CD1c-positive myeloid dendritic cell (primary cell): ENCODE results near the gene TERT.
"Not testable (repeated sequence)": the region's sequence is repeated elsewhere in the genome, so short reads cannot be mapped to it uniquely, and the experiment has no call there.

ENCODE experiments used
- DNase-seq: peaks from one replicate; pipeline ENCODE4 v3.0.0-alpha.2; 2016; ENCODE audit errors: extremely low spot score

TERT gene

DNA sequence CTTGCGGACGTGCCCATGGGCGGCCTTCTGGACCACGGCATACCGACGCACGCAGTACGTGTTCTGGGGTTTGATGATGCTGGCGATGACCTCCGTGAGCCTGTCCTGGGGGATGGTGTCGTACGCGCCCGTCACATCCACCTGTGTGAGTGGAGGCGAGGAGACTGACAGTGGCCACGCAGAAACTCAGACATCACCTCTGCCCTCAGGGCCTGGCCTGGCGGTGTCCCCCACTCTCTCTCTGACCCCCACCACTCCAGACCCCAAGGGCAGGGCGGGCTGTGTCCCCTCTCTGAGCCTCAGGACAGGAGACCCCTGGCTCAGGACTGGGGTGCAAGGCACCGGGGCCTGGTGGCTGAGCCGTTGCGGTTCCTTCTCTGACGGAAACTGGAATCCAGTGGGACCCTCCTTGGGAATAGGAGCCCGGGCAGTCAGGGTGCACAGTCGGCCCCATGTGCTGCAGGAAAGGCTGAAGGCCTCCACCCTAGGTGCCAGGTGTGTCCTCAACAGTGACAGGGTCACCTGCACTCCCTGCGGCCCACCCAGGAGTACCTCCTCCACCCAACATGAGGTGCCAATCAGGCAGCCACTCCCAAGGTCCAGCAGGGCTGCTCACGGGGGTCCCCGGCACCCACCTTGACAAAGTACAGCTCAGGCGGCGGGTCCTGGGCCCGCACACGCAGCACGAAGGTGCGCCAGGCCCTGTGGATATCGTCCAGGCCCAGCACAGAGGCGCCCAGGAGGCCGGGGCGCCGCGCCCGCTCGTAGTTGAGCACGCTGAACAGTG lies 16.0 kb downstream of the TERT start:
- no peak for DNase-seq

DNA sequence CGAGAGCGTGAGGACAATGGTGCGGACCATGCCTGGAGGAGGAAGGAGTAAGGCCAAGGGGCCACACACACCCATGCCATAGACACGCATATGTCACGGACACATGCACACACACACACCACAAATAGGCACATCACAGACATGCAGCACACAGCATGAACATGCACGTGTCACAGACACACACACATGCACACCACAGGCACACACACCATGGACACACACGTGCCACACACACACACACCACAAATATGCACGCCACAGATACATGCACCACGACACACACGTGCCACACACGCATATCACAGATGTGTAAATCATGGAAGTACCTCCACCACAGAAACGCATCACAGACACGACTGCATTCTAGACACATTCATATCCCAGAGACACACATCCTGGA lies 16.7 kb downstream of the TERT start:
- no peak for DNase-seq

DNA sequence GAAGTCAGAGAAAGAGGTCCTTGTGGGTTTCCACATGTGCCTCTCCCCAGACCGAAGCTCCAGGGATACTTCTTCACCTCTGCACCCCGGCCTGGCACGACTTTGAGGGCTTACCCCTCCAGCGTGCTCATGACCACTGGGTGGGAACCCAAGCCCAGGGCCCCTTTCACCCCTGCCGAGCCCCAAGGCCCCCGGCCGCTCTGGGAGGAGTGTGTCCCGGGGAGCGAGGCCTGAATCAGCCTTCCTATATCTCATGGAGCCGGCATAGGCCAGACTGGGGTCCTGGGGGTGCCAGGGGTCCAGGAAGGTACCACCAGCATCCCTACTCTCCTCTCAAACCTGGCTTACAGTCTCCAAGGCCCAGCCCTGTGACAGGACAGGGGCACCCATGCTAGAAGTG lies 17.1 kb downstream of the TERT start:
- no peak for DNase-seq

DNA sequence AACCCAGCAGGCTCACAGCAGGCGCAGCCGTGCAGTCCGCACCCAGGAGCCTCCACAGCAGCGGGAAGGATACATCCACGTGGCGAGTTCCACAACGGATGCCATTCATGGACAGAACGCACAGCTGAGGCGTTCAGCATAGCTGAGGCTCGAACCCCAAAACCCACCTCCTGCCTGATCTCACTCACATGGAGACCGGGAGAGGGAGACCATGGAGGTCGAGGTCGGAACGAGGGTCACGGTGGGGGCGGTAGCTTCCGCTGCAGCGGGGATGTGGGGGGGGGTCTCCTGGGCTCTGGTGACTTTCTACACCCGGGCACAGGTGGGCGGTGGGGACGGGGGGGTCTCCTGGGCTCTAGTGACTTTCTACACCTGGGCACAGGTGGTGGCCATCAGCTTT lies 17.5 kb downstream of the TERT start:
- no peak for DNase-seq

DNA sequence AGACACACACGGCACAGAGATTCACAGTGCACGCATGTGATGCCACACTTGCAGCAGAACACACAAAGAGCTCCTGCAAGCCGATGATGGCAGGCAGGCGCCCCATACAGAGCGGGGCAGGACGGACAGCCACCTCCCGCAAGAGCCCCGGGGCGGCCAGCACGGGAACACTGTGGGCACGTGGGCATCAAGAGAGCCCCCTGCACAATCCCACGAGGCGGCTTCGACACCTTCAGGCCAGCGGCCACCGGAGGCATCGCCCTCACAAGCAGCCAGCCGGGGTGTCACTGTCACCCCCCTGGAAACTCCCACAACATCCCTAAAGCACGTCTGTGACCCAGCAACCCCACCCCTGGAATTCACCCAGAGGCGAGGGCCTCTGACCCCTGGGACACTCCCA lies 17.9 kb downstream of the TERT start:
- no peak for DNase-seq

DNA sequence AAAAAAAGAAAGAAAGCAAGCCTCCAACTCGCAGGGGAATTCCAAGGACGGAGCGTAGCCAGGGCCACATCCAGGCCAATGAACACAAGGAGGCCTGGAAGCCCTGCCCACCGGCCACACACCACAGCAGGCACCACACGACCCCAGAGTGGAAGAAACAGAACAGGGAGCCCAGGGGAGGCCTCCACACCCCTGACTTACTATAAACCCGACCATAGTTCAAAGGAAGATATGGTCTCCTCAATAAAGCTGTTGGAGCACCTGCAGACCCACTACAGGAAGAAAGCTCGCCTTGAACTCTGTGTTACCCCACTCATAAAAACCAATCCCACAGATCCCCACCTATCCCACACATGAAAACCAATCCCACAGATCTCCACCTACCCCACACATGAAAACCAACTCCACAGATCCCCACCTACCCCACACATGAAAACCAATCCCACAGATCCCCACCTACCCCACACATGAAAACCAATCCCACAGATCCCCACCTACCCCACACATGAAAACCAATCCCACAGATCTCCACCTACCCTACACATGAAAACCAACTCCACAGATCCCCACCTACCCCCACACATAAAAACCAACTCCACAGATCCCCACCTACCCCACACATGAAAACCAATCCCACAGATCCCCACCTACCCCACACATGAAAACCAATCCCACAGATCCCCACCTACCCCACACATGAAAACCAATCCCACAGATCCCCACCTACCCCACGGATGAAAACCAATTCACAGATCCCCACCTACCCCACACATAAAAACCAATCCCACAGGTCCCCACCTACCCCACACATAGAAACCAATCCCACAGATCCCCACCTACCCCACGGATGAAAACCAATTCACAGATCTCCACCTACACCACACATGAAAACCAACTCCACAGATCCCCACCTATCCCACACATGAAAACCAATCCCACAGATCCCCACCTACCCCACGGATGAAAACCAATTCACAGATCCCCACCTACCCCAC lies 19.2 kb downstream of the TERT start:
- DNase-seq: not testable (repeated sequence)

DNA sequence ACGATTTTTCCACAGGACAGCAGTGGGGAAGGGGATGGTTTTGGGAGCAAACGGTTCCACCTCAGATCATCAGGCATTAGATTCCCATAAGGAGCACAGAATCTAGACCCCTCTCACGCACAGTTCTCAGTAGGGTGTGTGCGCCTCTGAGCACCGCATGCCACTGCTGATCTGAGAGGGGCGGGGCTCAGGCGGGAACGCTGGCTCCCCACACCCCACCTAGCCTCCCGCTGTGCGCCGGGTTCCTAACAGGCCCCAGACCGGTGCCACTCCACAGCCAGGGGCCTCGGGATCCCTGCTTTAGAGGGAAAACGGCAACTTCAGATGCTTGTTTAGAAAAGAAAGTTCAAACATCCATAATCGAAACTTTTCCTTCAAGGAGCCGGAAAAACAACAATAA lies 20.4 kb downstream of the TERT start:
- no peak for DNase-seq

DNA sequence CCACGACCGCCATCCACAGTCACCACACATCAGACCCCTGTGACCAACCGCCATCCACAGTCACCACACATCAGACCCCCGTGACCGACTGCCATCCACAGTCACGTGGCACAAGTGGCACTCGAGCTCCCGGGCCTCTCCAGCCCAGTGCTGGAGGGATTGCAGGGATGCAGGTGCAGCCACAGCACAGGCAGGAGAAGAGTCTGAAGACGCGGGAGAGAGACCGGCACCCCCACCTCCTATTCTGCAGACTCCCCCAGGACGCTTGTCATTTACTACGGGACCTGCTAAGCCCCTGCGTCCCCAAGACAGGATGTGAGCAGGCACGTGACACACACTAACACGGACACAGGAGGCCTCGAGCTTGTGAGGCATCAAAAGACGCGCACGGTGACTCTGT lies 21.1 kb downstream of the TERT start:
- DNase-seq: no peak

DNA sequence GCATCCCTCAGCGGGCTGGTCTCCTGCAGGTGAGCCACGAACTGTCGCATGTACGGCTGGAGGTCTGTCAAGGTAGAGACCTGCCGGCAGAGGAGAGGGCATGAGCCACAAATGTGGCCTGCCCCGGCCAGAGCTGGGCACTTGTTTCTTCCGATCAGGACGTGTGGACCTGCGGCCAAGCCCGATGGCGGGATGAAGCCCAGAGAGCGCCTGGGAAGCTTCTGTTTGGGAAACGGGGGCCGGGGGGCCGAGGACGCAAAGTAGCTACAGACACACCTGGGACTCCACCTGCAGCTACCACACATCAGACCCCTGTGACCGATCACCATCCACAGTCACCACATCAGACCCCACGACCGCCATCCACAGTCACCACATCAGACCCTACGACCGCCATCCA lies 22.7 kb downstream of the TERT start:
- DNase-seq: no peak

DNA sequence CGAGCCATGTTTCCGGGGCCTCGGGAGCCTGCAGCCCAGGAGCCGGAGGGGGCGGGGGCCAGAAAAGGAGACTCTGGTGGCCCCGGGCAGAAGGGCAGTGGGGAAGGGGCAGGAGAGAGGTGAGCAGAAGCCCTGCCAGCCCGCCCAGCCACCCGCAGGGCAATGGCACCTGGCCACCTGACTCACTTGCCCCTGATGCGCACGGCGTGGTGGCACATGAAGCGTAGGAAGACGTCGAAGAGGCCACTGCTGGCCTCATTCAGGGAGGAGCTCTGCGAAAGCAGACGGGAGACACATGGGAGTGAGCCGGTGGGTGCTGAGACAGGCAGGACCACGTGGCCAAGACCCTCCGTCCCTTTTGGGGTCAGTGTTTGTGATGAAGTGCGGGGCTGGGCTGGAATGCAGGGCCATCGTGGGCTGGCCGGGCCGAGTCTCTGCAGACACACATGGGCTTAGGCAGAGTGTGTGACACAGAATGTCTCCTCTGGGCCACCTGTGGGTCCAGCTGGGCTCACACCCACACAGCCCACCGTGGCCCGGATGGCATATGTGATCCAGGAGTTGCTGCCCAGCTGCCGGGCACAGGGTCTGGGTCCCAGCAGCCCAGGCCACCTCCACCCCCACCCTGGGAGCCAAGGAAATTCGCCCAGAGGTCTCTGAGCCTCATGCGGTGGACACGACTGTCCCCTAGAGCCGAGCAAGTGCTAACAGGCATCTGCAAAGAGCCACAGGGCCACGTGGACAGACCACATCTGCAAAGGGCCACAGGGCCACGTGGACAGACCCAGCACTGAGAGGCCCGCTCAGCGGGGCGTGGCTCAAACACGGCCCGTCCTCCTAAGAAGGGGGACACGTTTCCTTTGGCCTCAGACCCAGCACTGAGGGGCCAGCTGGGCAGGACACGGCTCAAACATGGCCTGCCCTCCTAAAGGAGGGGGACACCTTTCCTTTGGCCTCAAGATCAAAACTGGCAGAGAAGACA lies 23.6 kb downstream of the TERT start:
- no peak for DNase-seq

DNA sequence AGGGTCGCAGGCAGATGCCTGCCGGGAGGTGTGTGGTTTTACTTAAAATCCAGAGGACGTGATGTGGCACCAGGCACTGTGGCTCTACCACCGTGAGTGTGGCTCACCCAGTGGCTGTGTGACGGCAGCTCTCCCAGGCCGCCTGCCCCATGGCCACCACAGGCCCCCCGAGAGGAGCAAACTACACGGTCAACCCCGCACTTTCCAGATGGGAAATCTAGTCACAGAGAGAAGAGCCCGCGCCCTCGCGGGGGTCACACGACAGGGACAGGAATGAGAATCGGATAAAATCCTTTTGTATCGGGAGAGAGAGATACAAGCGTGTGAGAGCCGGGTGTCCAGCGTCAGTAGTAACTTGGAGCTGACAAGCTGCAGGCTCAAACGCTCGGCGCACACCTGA lies 24.4 kb downstream of the TERT start:
- DNase-seq: no peak

DNA sequence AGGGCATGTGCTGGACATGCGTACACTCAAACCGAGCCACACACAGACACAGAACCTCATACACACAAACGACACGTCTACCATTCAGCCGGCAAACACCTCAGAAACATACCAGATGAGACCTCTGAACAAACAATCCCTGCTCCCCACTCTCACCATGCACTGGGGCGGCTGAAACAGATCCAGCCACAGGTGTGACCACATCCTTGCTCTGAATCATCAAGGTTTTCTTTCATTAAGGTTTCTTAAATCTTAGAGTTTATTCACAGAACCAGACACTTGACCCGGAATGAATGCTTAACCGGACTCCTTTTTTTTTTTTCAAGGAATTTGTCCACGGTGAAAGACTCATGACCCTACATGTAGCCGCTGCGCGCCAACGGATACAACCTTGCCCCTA lies 26.2 kb downstream of the TERT start:
- DNase-seq: no peak

DNA sequence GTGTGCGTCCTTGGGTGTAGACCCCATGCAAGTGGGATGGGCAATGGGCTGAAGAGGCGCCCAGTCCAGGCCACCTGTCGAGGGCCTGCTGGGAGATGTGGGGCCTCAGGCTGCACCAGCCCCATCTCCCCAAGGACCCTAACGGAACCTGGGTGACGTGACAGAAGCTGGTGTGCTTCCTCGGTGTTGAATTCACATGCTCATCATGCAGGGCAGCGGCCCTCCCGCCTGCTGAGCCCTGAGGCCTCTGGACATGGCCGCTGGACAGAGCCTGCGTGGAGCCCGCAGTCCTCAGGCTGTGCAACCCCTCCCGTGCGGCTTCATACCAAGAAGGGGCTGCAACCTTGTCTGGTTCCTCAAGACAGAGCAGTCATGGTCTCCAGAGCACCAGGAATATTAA lies 26.8 kb downstream of the TERT start:
- no peak for DNase-seq

DNA sequence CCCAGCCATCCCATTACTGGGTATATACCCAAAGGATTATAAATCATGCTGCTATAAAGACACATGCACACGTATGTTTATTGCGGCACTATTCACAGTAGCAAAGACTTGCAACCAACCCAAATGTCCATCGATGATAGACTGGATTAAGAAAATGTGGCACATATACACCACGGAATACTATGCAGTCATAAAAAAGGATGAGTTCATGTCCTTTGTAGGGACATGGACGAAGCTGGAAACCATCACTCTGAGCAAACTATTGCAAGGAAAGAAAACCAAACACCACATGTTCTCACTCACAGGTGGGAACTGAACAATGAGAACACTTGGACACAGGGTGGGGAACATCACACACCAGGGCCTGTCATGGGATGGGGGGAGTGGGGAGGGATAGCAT lies 27.4 kb downstream of the TERT start:
- not testable (repeated sequence) for DNase-seq

DNA sequence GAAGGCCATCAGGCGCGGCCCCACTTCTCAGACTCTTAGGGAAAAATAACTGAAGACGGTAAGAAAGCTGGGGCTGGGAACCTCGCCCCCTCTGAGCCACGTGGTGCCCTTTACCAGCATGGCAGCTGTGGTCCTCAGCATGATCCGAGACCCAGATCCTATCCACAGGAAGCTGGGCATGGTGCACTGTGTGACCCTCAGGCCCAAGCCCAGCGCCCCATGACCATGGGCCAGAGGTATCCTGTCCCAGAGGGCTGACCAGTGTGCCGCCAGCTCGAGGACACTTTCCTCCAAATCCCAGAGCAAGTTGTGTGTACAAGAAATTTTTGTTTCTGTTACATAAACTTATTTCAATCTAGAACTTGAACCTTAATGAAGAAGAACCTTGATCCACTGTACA lies 28.1 kb downstream of the TERT start:
- DNase-seq: no peak

DNA sequence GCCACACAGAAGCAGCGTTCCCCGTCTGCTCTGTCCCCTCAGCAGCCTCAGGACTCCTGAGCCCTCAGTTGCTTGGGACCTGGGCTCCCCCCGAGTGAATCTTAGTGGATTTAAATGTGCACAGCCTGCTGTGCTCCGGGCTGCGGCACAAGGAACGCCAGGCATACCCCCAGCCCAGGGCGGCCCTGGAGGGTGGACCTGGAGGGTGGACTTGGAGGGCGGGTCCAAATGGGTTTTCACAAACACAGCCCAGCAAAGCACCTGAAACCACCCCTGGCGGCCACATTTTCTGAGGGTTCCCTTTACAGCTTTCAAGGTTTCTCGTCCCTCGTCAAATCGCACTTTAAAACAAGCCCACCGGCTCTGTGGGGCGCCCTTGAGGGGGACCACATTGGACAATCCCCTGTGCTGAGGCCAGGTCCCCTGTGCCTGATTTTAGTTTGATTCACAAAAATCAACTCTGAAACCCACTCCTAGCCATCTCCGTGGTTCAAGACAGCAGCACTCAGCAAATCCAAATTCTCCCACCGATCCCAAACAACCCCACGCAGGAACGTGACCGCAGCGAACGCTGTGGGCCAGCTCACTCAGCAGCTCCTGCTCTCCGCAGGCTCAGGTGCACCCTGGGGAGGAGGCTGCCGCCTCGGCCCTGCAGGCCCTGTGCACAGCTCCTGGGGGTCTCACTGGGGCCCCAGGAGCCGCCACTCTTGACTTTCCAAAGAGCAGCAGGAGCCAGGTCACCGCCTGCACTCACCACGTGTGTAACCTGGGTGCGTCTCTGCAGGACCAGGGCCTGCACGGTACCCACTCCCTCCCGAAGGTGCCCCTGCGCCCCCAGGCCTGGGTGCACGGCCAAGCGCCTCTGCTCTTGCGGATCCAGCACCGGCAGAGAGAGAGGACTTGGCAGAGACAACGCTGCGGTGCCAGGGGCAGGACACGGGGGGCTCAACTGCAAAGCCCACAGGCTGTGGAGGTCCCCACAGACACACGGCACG lies 29.1 kb downstream of the TERT start:
- DNase-seq: no peak

DNA sequence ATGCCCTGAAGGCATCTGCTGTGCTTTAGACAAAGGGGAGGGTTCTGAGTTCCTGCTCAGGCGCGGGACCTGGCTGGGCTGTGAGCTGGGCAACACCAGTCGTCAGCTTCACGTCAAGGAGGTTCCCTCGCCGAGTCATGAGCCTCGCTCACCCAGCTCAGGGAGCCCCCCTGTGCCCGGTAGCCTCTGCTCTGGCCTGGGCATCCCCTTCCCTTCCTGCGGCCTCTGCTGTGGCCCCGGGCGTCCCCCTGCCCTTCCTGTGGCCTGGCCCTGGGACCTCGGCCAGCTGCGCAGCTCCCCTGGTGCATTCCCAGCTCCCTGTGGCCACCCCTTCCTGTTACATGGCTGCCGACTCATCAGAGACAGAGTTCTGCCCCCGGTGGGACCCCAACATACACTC lies 29.8 kb downstream of the TERT start:
- DNase-seq: no peak

DNA sequence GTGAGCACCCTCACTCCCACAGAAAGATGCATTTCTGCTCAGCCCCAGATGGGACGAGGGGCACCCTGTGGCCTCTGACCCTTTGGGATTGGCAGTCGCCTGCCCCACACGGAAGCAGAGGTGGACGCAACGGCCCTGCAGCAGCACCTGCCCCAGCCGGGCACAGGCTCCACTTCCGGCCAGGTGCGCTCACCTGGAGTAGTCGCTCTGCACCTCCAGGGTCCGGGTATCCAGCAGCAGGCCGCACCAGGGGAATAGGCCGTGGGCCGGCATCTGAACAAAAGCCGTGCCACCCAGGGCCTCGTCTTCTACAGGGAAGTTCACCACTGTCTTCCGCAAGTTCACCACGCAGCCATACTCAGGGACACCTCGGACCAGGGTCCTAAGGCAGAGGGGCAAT lies 30.7 kb downstream of the TERT start:
- no peak for DNase-seq

DNA sequence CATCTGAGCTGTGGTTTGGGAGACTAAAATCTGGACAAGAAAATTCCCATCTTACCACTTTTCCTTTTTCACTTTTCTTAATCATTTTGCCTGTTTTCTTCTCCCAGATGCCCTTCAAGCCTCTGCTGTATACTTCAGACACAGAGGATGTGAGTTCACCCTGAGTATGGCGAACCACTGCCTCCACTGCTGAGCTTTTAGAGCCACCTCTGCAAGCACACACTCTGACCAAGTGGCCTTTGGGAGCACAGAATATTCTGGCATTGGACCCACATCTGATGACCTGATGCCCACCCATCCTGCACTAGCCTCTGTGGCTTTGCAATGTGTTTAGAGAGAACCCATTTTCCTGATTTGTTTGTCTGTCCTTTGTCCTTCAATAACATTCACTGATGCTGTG lies 32.5 kb downstream of the TERT start:
- DNase-seq: no peak

DNA sequence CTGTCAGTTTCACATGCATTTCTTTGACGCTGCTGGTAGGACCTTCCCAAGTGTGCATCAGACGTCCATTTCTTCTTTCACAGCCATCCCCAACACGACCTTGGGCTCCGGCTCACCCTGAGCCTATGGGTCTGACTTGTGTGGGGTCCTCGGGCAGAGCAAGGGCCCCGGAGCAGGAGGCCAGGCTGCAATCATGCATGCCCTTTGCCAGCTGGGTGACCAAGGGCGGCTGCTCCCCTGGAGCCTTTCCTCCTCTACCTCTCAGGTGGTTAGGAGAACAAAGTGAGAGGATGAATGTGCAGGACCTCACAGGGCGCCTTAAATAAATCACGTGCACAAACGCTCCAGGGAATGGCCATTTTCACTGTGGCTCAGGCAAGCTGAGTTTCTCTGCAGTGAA lies 33.2 kb downstream of the TERT start:
- no peak for DNase-seq
